ENCODE results near the gene SMPD3.

Gene SMPD3

DNA sequence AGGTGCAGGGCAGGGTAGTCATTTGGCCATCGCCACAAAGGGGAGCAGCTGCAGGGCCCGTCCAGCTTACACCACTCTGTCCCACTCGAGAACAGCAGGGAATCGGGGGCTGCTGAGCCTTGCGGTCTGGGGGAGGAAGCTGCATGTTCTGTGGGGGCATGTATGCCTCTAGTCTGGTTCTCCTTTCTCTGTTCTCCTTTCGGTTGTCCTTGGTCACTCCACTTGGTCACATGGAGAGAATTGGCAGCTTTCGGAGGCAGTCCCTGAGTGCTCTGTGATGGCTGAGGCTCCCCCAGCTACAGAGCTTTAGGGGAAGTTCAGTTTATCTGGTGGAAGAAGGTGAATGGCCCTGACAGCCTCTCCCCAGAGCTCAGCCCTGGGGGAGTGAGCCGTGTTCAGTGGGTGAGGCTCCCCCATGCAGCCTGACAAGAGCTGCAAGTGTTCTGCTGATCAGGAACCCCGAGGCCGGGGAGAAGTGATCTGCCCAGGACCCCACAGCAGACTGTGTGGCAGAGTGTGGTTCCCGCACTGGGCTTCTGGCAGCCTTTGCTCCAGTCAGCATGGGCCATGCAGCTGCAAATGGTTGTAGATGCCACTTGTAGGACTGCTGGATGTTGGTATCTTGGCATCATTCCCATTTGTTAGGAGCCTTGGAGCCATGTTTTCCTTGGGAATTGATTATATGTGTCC is 22.3 kb upstream of the SMPD3 start:
- no peak for DNase-seq (ENCODE audit: low read depth)

- DNase-seq (ENCODE audit: low read depth): no peak
Measured at GRCh38 chr16:68469796-68470460, 21.6 kb upstream of the SMPD3 start.

DNA sequence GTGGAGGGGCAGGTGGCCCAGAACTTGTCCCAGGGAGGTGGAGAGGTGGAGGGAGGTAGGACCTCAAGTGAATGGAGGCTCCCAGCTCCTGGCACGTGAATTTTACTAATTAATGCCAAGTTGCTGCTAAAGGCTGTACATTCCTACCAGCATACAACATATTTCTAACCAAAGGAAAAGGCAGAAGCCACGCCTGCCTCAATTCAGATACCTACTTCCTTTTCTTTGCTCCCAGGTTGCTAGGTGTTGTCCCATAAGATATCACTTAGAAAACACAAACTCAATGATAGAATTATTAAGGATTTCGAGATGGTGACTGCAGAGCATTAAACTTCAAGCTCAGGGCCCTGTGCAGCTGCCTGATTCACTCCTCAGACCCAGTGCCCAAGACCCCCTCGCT is 20.5 kb upstream of the SMPD3 start:
- no peak for DNase-seq (ENCODE audit: low read depth)

DNA sequence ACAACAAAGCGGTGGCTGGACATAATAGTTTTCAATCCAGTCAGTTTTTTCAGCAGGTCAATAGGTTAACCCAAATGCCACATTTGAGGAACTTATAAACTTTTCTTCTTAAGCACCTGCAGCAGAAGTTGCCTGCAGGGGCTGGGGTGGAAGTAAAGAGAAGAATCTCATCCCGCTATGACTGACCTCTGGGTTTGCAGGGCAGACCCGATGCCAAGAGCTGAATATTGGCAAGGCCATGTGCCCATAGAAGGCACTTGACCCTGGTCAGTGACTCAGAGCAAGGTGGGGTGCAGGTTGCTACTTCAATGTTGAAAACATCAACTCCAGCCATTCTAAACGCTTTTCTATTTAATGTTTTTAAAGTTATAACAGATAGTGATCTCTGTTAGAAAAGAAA is 17.9 kb upstream of the SMPD3 start:
- no peak for DNase-seq (ENCODE audit: low read depth)

DNA sequence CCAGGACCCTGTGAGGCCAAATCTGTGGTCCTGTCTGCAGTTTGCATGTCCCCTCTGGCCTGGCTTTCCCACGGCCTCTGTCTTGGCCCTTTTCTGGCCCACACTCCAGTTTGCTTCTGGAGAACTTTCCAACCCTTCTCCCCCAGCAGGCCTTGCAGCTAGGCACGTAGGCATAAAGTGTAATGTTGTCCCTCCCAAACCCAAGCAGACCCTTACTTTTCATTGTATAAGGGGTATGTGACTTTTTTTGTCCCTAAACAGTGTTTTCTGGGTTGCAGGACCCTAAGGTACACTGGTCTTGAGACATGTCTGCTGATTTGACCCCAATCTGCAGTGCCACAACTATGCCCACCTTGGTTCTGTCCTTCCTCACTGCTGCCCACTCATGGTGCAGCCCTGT is 15.6 kb upstream of the SMPD3 start:
- DNase-seq (ENCODE audit: low read depth): no peak

- DNase-seq (ENCODE audit: low read depth): no peak
Measured at GRCh38 chr16:68460067-68460466, 11.8 kb upstream of the SMPD3 start.

GRCh38 chr16:68459457-68459856 is 11.1 kb upstream of the SMPD3 start:
- DNase-seq (ENCODE audit: low read depth): no peak

- no peak for DNase-seq (ENCODE audit: low read depth)
Measured at GRCh38 chr16:68458551-68458950, 10.2 kb upstream of the SMPD3 start.

GRCh38 chr16:68458101-68458500 is 9.8 kb upstream of the SMPD3 start:
- no peak for DNase-seq (ENCODE audit: low read depth)

- no peak for DNase-seq (ENCODE audit: low read depth)
Measured at GRCh38 chr16:68455631-68456030, 7.3 kb upstream of the SMPD3 start.

DNA sequence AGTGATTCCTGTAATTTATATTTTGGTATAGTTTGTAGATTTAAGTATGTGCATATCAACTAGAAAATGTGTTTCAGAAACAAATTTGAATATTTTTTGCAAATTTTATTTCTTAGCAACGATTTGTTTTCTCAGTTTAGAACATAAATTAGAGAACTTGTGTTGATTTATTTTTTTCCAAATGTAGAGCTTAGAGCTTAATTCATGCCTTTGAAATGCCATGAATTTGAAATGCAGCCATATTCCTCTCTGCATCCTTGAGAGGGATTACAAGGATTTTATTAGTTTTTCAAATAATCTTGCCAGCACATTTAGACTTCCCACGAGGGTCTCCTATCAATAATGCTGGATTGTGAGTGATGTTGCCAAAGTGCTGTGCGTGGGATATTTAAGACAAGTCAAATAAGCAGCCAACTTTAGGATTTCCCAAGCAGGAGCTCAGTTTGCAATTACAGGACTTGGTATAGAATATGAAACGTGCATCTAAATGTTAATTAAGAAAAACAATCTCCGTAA is 6.7 kb upstream of the SMPD3 start:
- no peak for DNase-seq (ENCODE audit: low read depth)

DNA sequence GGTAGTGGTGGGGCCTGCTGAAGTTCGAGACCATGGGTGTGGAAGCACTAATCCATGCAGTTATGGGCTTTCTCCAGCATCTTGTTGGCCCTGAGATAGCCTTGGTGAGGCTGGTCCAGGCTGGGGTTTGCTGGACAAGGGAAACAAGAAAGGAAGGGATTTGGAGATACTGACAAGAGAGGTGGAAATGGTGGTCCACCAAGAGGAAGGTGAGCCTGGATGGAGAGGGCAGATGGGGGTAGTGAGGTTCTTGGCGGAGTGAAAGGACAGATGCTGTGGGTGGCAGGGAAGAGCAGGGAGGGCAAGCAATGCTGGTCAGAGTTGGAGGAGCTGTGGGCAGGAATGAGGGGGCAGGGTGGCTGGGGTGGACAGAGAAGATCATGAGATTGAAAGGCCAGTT is 5.5 kb upstream of the SMPD3 start:
- no peak for DNase-seq (ENCODE audit: low read depth)

GRCh38 chr16:68452176-68452575 is 3.9 kb upstream of the SMPD3 start:
- DNase-seq (ENCODE audit: low read depth): peak; percentile 41

GRCh38 chr16:68451676-68452075 is 3.4 kb upstream of the SMPD3 start:
- DNase-seq (ENCODE audit: low read depth): no peak

DNA sequence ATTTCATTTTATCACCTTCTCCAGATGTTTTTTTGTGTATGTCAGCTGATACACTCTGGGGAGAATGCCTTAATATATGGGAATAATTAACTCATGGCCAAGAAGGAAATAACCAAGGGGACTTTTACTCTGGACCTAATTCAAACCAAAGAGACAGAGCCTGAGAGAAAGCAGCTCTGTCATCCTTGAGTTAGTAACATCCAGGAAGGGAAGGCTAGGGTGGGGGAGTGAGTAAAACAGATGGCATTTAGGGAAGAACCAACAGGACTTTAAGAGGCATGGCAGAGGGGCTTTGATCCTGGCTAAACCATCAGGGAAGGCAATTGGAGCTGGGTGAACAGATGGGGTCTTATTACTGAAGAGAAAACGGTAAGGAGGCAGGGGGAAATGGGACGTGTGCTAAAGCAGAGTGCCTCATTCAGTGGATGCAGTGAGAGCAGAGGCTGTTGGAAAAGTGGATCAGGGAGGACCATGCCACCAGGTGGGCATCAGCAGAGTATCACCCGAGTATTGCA is 2.5 kb upstream of the SMPD3 start:
- DNase-seq (ENCODE audit: low read depth): peak; percentile 16

DNA sequence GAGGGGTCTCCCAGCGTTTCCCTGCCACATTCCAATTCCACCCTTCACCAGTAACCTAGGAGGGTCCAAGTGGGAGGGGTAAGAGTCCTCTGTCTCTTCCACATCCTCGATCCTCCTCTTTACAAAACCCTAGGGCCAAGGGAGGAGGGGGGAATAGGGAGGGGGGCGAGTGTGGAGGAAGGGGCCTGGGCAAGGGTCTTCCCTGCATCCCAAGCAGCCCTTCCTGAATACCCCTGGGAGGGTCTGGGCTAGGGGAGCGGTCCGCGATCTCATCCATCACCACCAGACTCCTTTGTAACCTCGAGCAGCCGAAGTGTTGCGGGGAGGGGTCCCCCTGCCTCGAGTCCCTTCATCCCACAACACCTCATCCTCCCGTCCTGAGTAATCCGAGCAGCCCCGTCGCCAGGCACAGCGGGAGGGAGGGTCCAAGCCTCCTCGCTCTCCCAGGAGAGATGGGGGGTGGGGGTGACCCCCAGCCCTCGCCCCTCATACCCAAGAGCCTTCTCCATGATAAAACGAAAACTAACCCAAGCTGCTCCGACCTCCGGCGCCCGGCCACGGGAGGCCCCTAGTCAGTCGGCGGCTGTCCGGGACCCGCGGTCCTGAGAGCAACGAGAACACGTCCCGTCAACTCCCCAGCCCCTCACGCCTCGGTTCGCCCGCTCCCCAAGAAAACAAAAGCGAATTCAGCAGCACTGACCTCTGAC is 502 bp downstream of the SMPD3 start:
- DNase-seq (ENCODE audit: low read depth): no peak

- no peak for DNase-seq (ENCODE audit: low read depth)
Measured at GRCh38 chr16:68446681-68447652, 1.3 kb downstream of the SMPD3 start.

DNA sequence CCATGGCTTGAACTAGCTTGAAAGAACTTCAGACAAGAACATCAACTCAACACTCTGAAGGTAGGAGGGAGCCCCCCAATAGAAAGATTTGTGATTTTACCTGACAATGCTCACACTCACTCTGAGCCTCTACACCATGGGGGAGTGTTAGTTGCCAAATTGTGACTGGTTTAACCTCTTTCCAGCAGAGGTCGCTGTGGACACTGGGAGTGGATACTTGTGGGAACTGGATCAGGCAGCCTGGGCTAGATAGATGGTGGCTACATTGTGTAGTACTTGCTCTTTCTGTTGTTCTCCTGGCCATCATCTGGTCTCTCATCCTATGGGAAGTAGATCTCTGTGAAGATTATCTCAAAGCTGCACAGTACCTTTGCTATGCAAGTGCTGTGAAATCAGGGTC is 2.9 kb downstream of the SMPD3 start:
- peak; percentile 76 for DNase-seq (ENCODE audit: low read depth)

DNA sequence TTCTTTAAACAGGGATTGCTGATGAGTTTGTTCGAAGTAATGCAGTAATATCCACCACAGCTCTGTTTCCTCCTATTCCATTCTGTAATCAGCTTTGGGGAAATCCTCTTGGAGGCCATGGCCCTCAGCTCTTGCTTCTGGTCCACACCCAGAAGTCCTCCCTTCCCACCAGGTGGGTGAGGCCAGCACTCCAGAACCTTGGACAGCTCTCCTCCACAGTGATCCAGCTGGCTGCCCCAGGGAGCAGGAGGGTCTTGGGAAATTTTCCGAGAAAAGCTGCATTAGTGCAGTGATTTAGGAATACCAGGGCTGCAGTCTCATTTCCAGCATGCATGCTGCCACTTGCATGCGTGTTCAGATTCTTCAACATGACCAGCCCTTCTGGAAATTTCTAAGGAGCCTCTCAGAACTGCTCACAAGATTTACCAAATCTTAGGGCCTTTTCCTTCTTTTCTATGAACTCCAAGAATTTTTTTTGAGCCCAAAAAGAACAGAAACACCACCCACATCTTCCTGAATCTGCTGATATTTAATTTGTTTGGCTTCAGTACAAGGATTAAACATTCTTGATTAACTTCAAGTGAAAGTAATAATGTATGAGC is 4.2 kb downstream of the SMPD3 start:
- peak; percentile 44 for DNase-seq (ENCODE audit: low read depth)

DNA sequence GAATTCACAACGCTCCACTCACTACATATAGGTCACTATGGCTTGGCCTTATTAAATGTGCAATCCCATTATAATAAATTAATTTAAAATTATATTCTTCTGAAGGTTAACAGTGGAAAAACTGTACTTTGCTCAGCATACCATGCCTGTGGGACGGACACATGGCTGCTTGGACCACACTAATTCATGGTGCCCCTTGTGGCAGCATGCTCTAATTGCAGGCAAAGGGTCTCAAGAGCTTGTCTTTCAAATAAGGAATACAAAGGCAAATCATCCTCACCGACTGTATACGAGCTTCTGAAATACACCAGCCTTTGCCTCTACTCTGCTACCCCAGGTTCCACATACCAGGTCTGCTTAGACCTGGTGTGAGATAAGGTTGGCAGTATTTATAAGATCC is 11.7 kb downstream of the SMPD3 start:
- DNase-seq (ENCODE audit: low read depth): peak; percentile 22

DNA sequence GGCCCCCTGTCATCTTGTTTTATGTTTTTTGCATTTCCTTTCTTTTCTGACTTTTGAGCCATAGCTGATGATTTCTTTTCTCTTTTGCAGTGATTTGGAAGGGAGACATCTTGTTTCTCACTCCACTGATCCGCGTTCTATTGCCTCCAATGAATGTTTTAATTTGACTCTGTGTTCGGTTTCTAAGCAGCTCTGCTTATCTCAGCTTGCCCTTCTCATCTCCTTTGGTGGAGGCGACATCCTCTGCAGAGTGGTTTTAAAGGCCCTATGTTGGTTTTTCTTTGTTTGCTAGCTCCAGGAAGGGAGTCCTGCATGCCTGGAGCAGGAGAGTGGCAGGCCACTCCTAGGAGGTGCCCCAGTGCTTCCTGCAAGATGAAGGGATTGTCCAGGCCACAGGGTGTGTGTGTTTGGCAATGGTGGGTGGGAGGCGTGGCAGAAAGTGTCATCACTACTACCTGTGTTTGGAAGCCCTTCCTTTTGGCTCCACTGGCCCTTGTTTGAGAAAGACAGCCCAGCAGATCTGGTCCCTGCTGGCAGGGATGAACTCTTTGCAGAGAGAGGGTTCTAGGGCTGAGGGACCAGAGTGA is 13.6 kb downstream of the SMPD3 start:
- no peak for DNase-seq (ENCODE audit: low read depth)
